ENCODE data around the gene CD33. TPM values are rescaled to one million over a fixed set of nuclear protein-coding genes. Genes with fewer than 3 reads are reported as not detected.

CD33 gene
- polyA plus RNA-seq, 2 of the 4 experiments (the other 2 are of a cell fraction), result 0.10 TPM; not detected in 1

DNA sequence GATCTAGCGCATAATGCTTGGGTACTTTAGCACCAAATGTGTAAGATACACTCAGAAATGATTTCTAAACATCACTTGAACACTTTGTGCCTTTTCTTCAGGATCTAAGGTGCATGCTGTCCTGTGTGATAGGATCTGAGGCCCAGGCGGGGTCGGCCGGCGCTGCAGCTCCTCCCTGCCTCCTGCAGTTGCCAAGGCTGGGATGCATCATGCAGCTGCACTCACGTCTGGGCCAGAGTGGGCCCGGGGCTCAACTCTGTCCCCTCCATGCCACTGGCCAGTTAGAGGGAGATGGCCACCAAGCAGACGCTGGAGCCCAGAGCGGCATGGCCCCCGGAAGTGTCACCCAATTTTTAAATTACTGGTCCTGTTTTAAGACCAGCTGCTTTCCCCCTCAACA lies 29.3 kb upstream of the CD33 start:
- no peak overlapping the region for H3K4me3 ChIP-seq
- FAIRE-seq (no peak), DNase-seq (ENCODE audit: low read depth in 1 of 2, low spot score in 1 of 2) (no peak), ATAC-seq (no peak)
- POLR2A ChIA-PET, result no interaction called here
- 70% methylated on average over 10 of the region's 10 CpGs for WGBS (ENCODE audit: missing lambda C conversion rate)
- peaks cover 7% of the 10 kb centered on the region for H3K4me1 ChIP-seq
- CTCF ChIA-PET, result interaction anchor here (1.1 kb wide), 1 partner anchor 9 kb away, joined by 4 read pairs; no protein-coding TSS in a partner anchor
- TF ChIP-seq MAFK (IDR thresholded peaks at IDR 0.05; ENCODE audit: partially characterized antibody), result no peak
- TF ChIP-seq, protein P1, sequence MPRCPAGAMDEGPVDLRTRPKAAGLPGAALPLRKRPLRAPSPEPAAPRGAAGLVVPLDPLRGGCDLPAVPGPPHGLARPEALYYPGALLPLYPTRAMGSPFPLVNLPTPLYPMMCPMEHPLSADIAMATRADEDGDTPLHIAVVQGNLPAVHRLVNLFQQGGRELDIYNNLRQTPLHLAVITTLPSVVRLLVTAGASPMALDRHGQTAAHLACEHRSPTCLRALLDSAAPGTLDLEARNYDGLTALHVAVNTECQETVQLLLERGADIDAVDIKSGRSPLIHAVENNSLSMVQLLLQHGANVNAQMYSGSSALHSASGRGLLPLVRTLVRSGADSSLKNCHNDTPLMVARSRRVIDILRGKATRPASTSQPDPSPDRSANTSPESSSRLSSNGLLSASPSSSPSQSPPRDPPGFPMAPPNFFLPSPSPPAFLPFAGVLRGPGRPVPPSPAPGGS (IDR thresholded peaks at IDR 0.05), result no peak
- TF ChIP-seq, protein P2, sequence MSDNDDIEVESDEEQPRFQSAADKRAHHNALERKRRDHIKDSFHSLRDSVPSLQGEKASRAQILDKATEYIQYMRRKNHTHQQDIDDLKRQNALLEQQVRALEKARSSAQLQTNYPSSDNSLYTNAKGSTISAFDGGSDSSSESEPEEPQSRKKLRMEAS (IDR thresholded peaks at IDR 0.05), result no peak
- TF ChIP-seq, protein P3, sequence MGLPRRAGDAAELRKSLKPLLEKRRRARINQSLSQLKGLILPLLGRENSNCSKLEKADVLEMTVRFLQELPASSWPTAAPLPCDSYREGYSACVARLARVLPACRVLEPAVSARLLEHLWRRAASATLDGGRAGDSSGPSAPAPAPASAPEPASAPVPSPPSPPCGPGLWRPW (IDR thresholded peaks at IDR 0.05), result no peak
- H3K9me3 ChIP-seq, result no peaks in the 10 kb centered on the region
- H3K4me2 ChIP-seq, result no peak overlapping the region
- no peak overlapping the region for H3K27ac ChIP-seq

DNA sequence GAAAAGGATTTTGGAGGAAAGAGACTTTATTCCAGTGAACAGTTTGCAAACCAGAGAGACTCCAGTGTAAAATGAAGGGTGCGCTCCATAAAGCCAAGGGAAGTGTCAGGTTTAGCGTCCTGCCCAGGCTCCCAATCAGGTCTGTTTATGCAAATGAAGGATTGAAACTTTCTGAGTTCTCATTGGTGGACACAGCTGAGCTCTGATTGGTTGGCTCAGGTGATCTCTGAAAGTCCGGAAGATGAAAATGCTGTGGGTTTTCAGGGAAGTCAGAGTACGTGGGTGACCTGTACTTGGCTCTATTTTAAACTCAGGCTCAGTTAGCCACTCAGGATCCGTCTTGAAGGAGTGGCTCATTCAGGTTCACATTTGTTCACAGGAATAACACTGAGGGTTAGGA lies 28.7 kb upstream of the CD33 start:
- POLR2A ChIA-PET, result no interaction called here
- H3K4me1 ChIP-seq, result peaks cover 7% of the 10 kb centered on the region
- CTCF ChIA-PET, result no interaction called here
- no peak overlapping the region for H3K4me2 ChIP-seq
- DNase-seq (ENCODE audit: low read depth in 1 of 2, low spot score in 1 of 2) (no peak), ATAC-seq (no peak), FAIRE-seq (no peak)
- no peak overlapping the region for H3K4me3 ChIP-seq
- no peak for TF ChIP-seq RCOR1 (IDR thresholded peaks at IDR 0.05; ENCODE audit: low read depth, low read length)
- no peak for TF ChIP-seq RARB (CRISPR knock-in tag; IDR thresholded peaks at IDR 0.05)
- TF ChIP-seq GATA3 (IDR thresholded peaks at IDR 0.05; ENCODE audit: borderline replicate concordance), result no peak
- TF ChIP-seq, protein P4, sequence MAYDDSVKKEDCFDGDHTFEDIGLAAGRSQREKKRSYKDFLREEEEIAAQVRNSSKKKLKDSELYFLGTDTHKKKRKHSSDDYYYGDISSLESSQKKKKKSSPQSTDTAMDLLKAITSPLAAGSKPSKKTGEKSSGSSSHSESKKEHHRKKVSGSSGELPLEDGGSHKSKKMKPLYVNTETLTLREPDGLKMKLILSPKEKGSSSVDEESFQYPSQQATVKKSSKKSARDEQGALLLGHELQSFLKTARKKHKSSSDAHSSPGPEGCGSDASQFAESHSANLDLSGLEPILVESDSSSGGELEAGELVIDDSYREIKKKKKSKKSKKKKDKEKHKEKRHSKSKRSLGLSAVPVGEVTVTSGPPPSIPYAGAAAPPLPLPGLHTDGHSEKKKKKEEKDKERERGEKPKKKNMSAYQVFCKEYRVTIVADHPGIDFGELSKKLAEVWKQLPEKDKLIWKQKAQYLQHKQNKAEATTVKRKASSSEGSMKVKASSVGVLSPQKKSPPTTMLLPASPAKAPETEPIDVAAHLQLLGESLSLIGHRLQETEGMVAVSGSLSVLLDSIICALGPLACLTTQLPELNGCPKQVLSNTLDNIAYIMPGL (CRISPR knock-in tag; IDR thresholded peaks at IDR 0.05; ENCODE audit: borderline replicate concordance), result no peak
- no peak for TF ChIP-seq FOXS1 (CRISPR knock-in tag; IDR thresholded peaks at IDR 0.05)
- TF ChIP-seq EP300 (IDR thresholded peaks at IDR 0.05), result no peak
- TF ChIP-seq, protein P1 (IDR thresholded peaks at IDR 0.05), result no peak
- H3K27ac ChIP-seq, result no peak overlapping the region
- no peaks in the 10 kb centered on the region for H3K9me3 ChIP-seq
- WGBS (ENCODE audit: missing lambda C conversion rate), result 38% methylated on average over 5 of the region's 5 CpGs

DNA sequence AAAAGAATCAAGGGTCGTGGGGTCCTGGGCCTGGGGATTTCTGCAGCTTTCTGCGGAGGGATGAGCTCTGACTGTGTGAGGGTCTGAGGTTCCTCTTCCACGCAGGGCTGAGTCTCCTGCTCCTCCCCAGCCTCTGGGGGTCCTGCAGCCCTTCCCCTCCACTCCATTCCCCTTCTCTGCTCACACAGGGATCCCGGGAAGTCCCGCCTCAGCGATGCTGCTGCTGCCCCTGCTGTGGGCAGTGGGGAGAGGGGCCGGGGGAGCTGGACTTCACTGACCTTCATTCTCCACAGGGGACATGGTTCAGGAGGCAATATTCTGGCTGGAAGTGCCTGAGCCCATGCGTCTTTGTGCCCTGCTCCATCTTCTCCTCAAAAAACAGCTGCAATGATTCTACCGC lies 26.2 kb upstream of the CD33 start:
- no peak overlapping the region for H3K4me2 ChIP-seq
- no peak for TF ChIP-seq RNF2 (IDR thresholded peaks at IDR 0.05; ENCODE audit: borderline replicate concordance, low read depth)
- ATAC-seq (no peak; a peak in 1 of 6 replicates), DNase-seq (ENCODE audit: low read depth in 1 of 2, low spot score in 1 of 2) (no peak), FAIRE-seq (no peak)
- 35% methylated on average over 9 of the region's 9 CpGs for WGBS (ENCODE audit: missing lambda C conversion rate)
- no peak overlapping the region for H3K4me3 ChIP-seq
- H3K9me3 ChIP-seq, result no peaks in the 10 kb centered on the region
- ChIA-PET POLR2A (no interaction called here), CTCF (interaction anchor here (0.9 to 1.1 kb wide), 2 partner anchors 11 to 42 kb away, joined by 3 read pairs; no protein-coding TSS in a partner anchor)
- no peak overlapping the region for H3K27ac ChIP-seq
- H3K4me1 ChIP-seq, result peaks cover 7% of the 10 kb centered on the region

DNA sequence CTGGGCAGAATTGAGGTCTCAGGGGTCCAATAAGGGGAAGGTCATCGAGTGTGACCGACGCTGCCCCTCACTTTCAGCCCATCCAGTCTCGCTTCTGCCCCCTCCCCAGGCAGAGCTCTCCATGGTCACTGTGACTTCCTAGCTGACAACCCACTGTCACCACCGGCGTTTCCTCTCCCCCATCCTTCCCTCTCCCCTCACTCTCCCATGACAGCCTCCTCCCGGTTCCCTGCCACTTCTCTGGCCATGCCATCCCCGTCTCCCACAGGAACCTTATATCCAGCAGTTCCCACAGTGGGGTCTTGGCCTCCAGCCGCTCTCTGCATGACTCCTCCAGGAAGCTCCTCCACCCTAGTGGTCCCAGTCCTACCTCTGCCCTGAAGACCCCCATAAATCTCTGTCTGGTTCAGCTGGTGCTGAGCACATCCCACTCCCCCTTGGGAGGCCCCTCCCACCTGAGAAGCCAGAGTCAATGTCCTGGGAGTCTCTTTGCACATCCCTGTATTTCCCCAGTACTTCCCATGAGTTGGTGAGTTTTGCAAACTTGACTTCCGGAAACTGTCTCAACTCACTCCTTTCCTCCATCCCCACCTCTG lies 24.7 kb upstream of the CD33 start:
- Histone ChIP-seq H3K4me1 (no peaks in the 10 kb centered on the region), H3K4me2 (no peak overlapping the region), H3K9me3 (no peaks in the 10 kb centered on the region), H3K27ac (no peak overlapping the region), H3K4me3 (no peak overlapping the region)
- WGBS (ENCODE audit: missing lambda C conversion rate), result 9% methylated on average over 10 of the region's 10 CpGs
- DNase-seq (ENCODE audit: low read depth in 1 of 2, low spot score in 1 of 2) (no peak), ATAC-seq (no peak), FAIRE-seq (no peak)
- ChIA-PET CTCF (interaction anchor here (1.1 to 1.4 kb wide), 2 partner anchors 10 to 22 kb away, joined by 3 to 4 read pairs; no protein-coding TSS in a partner anchor), POLR2A (no interaction called here)
- TF ChIP-seq, protein P5, sequence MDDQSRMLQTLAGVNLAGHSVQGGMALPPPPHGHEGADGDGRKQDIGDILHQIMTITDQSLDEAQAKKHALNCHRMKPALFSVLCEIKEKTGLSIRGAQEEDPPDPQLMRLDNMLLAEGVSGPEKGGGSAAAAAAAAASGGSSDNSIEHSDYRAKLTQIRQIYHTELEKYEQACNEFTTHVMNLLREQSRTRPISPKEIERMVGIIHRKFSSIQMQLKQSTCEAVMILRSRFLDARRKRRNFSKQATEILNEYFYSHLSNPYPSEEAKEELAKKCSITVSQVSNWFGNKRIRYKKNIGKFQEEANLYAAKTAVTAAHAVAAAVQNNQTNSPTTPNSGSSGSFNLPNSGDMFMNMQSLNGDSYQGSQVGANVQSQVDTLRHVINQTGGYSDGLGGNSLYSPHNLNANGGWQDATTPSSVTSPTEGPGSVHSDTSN (IDR thresholded peaks at IDR 0.05), result no peak
- no peak for TF ChIP-seq HEYL (CRISPR knock-in tag; IDR thresholded peaks at IDR 0.05)
- TF ChIP-seq CHD4 (IDR thresholded peaks at IDR 0.05; ENCODE audit: borderline replicate concordance), result no peak
- no peak for TF ChIP-seq TP53 (CRISPR knock-in tag; IDR thresholded peaks at IDR 0.05)
- no peak for TF ChIP-seq PHF8 (IDR thresholded peaks at IDR 0.05; ENCODE audit: borderline replicate concordance, low read depth)
- no peak for TF ChIP-seq GATA3 (IDR thresholded peaks at IDR 0.05; ENCODE audit: borderline replicate concordance)
- TF ChIP-seq HOXB13 (CRISPR knock-in tag; IDR thresholded peaks at IDR 0.05; ENCODE audit: low read depth), result no peak
- TF ChIP-seq ZC3H11A (IDR thresholded peaks at IDR 0.05), result no peak
- no peak for TF ChIP-seq SMC3 (IDR thresholded peaks at IDR 0.05)
- TF ChIP-seq, protein P3 (IDR thresholded peaks at IDR 0.05), result no peak
- TF ChIP-seq RFX5 (IDR thresholded peaks at IDR 0.05), result no peak
- TF ChIP-seq ZSCAN20 (CRISPR knock-in tag; IDR thresholded peaks at IDR 0.05), result no peak
- TF ChIP-seq CEBPB (IDR thresholded peaks at IDR 0.05), result no peak

Data from A549 (cell line).